HepG2 (cell line): Measurements from ENCODE around the gene RABGGTA. TPM values are rescaled to one million over a fixed set of nuclear protein-coding genes. Genes with fewer than 3 reads are reported as not detected.

ENCODE experiments used
- ATAC-seq: fragments of 200-7000 bp; cut with Tn5 transposase; 3 replicates; pipeline ENCODE4 v1.9.1; 2020; ENCODE audit warnings: mild to moderate bottlenecking, moderate library complexity
- BruUV-seq: library from RNA; stranded (reverse); fragments of 400-500 nt; replicated peaks from 2 replicates; lab custom pipeline; 2021; lab: Mats Ljungman, UMichigan
- CTCF ChIA-PET: fragments of 300-600 bp; formaldehyde crosslinking; extraction: SDS; loops from one replicate; lab custom pipeline; 2021; ENCODE audit warnings: low total read pairs, inconsistent platforms, low intra/inter-chr PET ratio; lab: Yijun Ruan, JAX
- POLR2A ChIA-PET: fragments of 350-600 bp; sonication (Branson Sonifier 250); formaldehyde crosslinking; loops from one replicate; lab custom pipeline; 2020; ENCODE audit warnings: antibody characterized with exemption, inconsistent platforms; lab: Yijun Ruan, JAX
- DNase-seq: peaks from one replicate; pipeline ENCODE4 v3.0.0-alpha.2; 2015; ENCODE audit warnings: low spot score
- FAIRE-seq: peaks from 3 replicates; lab custom pipeline; 2011; peaks lifted over from hg19 to GRCh38; lab: Jason Lieb, UNC
- H2AFZ ChIP-seq: one replicate; pipeline ENCODE4 v1.6.1; 2011; ENCODE audit warnings: low read length, inconsistent platforms
- H3K27ac ChIP-seq: fragments of 300-600 bp; 3 replicates; pipeline ENCODE4 v1.8.0; 2011; ENCODE audit warnings: mixed run types, mild to moderate bottlenecking, mixed read lengths, low read length, inconsistent platforms; ENCODE audit not compliant: insufficient read depth; ENCODE audit errors: extremely low read length
- H3K27me3 ChIP-seq, 2 experiments: fragments of 200-600 bp in 1 of 2; 2 replicates in 1 of 2; 3 replicates in 1 of 2; pipeline versions ENCODE4 v1.6.0 to v1.8.0; 2011; ENCODE audit warnings: low read length in 2 of 2, mild to moderate bottlenecking in 2 of 2, moderate library complexity in 2 of 2, inconsistent platforms in 1 of 2; ENCODE audit not compliant: insufficient read depth in 2 of 2, control insufficient read depth in 1 of 2
- H3K36me3 ChIP-seq, 2 experiments: fragments of 200-600 bp in 1 of 2; replicated peaks in 1 of 2; 2 replicates in 1 of 2; 3 replicates in 1 of 2; pipeline versions ENCODE4 v1.5.1 to v1.8.0; 2011; ENCODE audit warnings: low read length in 2 of 2, inconsistent platforms in 1 of 2; ENCODE audit not compliant: insufficient read depth in 2 of 2, control insufficient read depth in 1 of 2
- H3K4me1 ChIP-seq: 2 replicates; pipeline ENCODE4 v1.5.1; 2012; ENCODE audit warnings: low read length, inconsistent platforms; ENCODE audit not compliant: insufficient read depth
- H3K4me2 ChIP-seq: 2 replicates; pipeline ENCODE4 v1.6.0; 2011; ENCODE audit warnings: low read depth, low read length, inconsistent platforms
- H3K4me3 ChIP-seq, 3 experiments: fragments of 200-600 bp in 1 of 3; sonication (generic), shearing (Covaris generic) in 1 of 3; replicated peaks in 1 of 3; 2 replicates each; pipeline ENCODE4 v1.5.1; 2011 to 2016; ENCODE audit warnings: low read length in 3 of 3, inconsistent platforms in 2 of 3, low read depth in 2 of 3, mild to moderate bottlenecking in 2 of 3, control low read depth in 1 of 3, mixed read lengths in 1 of 3; ENCODE audit not compliant: insufficient read depth in 1 of 3
- H3K79me2 ChIP-seq: one replicate; pipeline ENCODE4 v1.6.1; 2011; ENCODE audit warnings: low read length, inconsistent platforms; ENCODE audit not compliant: insufficient read depth
- H3K9ac ChIP-seq: 2 replicates; pipeline ENCODE4 v1.6.0; 2011; ENCODE audit warnings: mild to moderate bottlenecking, low read depth, low read length, inconsistent platforms; ENCODE audit not compliant: insufficient read depth
- H3K9me3 ChIP-seq: 2 replicates; pipeline ENCODE4 v1.5.1; 2012; ENCODE audit warnings: mild to moderate bottlenecking, low read length
- H4K20me1 ChIP-seq: 2 replicates; pipeline ENCODE4 v1.6.0; 2011; ENCODE audit warnings: inconsistent platforms, mild to moderate bottlenecking, low read length, moderate library complexity; ENCODE audit not compliant: insufficient read depth
- BCL6 ChIP-seq: IDR thresholded peaks from 2 replicates; pipeline ENCODE4 v1.6.1; 2016; ENCODE audit warnings: missing genetic modification reagents, missing compliant biosample characterization
- CREB1 ChIP-seq, 2 experiments: fragments of 450-650 bp in 1 of 2; IDR thresholded peaks; 2 replicates each; pipeline ENCODE4 v1.6.1; 2016 to 2017; ENCODE audit warnings: control low read depth in 1 of 2, mild to moderate bottlenecking in 1 of 2, missing compliant biosample characterization in 1 of 2, missing genetic modification characterization in 1 of 2
- ELF1 ChIP-seq: sonication (generic); formaldehyde crosslinking; IDR thresholded peaks from 2 replicates; pipeline ENCODE4 v1.4.0; 2020; ENCODE audit warnings: missing genetic modification reagents
- EP300 ChIP-seq, 3 experiments: sonication (generic) in 1 of 3; formaldehyde crosslinking in 1 of 3; IDR thresholded peaks; 2 replicates each; pipeline versions ENCODE4 v1.5.1 to v1.6.1; 2011 to 2020; ENCODE audit warnings: low read depth in 2 of 3, low read length in 2 of 3, borderline replicate concordance in 1 of 3, improper control_type of control experiment in 1 of 3, mild to moderate bottlenecking in 1 of 3, missing genetic modification reagents in 1 of 3, moderate library complexity in 1 of 3
- FOSL1 ChIP-seq: sonication (generic); formaldehyde crosslinking; IDR thresholded peaks from 2 replicates; pipeline ENCODE4 v1.9.0; 2021; ENCODE audit warnings: missing genetic modification reagents, borderline replicate concordance
- FOSL2 ChIP-seq: sonication (generic); formaldehyde crosslinking; IDR thresholded peaks from 2 replicates; pipeline ENCODE4 v1.4.0; 2020; ENCODE audit warnings: missing genetic modification reagents
- KDM4B ChIP-seq: sonication (generic); formaldehyde crosslinking; IDR thresholded peaks from 2 replicates; pipeline ENCODE4 v1.4.0; 2020; ENCODE audit warnings: missing genetic modification reagents
- KLF13 ChIP-seq: sonication (generic); formaldehyde crosslinking; IDR thresholded peaks from 2 replicates; pipeline ENCODE4 v1.4.0; 2020; ENCODE audit warnings: mild to moderate bottlenecking, missing genetic modification reagents
- MIER2 ChIP-seq: IDR thresholded peaks from 2 replicates; pipeline ENCODE4 v1.6.1; 2016; ENCODE audit warnings: missing biosample characterization, missing genetic modification reagents
- NFE2 ChIP-seq: sonication (generic); formaldehyde crosslinking; IDR thresholded peaks from 2 replicates; pipeline ENCODE4 v1.4.0; 2020; ENCODE audit warnings: missing genetic modification reagents
- NFYC ChIP-seq: IDR thresholded peaks from 2 replicates; pipeline ENCODE4 v1.6.1; 2016; ENCODE audit warnings: missing genetic modification reagents, missing compliant biosample characterization
- PREB ChIP-seq: sonication (generic); formaldehyde crosslinking; IDR thresholded peaks from 2 replicates; pipeline ENCODE4 v1.4.0; 2020; ENCODE audit warnings: missing genetic modification reagents
- SIN3A ChIP-seq: IDR thresholded peaks from 2 replicates; pipeline ENCODE4 v1.6.1; 2011; ENCODE audit warnings: low read depth, mild to moderate bottlenecking, control low read depth, low read length, borderline replicate concordance
- TFDP1 ChIP-seq: IDR thresholded peaks from 2 replicates; pipeline ENCODE4 v1.6.1; 2016; ENCODE audit warnings: missing compliant biosample characterization, missing genetic modification reagents, borderline replicate concordance
- ZBTB42 ChIP-seq: sonication (generic); formaldehyde crosslinking; IDR thresholded peaks from 2 replicates; pipeline ENCODE4 v1.5.0; 2020; ENCODE audit warnings: mild to moderate bottlenecking, missing genetic modification reagents
- ZNF580 ChIP-seq: IDR thresholded peaks from 2 replicates; pipeline ENCODE4 v1.6.1; 2016; ENCODE audit warnings: low read depth, borderline replicate concordance
- ZNF703 ChIP-seq: sonication (generic); formaldehyde crosslinking; IDR thresholded peaks from 2 replicates; pipeline ENCODE4 v1.5.1; 2020; ENCODE audit warnings: missing genetic modification reagents, mild to moderate bottlenecking, moderate library complexity, borderline replicate concordance
- WGBS: methylation state at CpG from one replicate; pipeline ENCODE4 v1.1.6; 2017; ENCODE audit warnings: low lambda C conversion rate; 5-methylcytosine and 5-hydroxymethylcytosine counted together
- in situ Hi-C: cut with HindIII; loops from 2 replicates; pipeline ENCODE4 v1.10.0; 2017; ENCODE audit warnings: low pct_unique_long_range_greater_than_20kb; ENCODE audit not compliant: extremely low pct_ligation_motif_present
- intact Hi-C: fragments of 100-400 bp; cut with micrococcal nuclease; formaldehyde crosslinking; loops from one replicate; pipeline ENCODE4 v1.10.0; 2022; ENCODE audit not compliant: unreplicated experiment
- polyA plus RNA-seq, 8 experiments: library from polyadenylated mRNA; depleted of rRNA in 3 of 8; stranded (reverse) in 7 of 8; unstranded in 1 of 8; fragments of >200 nt; fragmentation: Illumina TruSeq in 4 of 8; extraction: Trizol in 4 of 8; gene quantifications; 2 replicates each; pipeline versions ENCODE4 v1.2.1 to v1.2.3, GENCODE V29; 2011 to 2016; ENCODE audit warnings: low read depth in 4 of 8, missing spikeins in 1 of 8, mixed read lengths in 1 of 8; ENCODE audit not compliant: insufficient read depth in 1 of 8
- total RNA-seq, 5 experiments: library from RNA; depleted of rRNA; stranded (reverse); fragments of >200 nt; fragmentation: Illumina TruSeq; extraction: Trizol; gene quantifications; 2 replicates each; pipeline ENCODE4 v1.2.3, GENCODE V29; 2016; ENCODE audit warnings: low read depth in 1 of 5
- TF ChIP-seq, protein P1 (sequence below): IDR thresholded peaks from 2 replicates; pipeline ENCODE4 v1.6.1; 2016
- TF ChIP-seq, protein P2 (sequence below): IDR thresholded peaks from 2 replicates; pipeline ENCODE4 v1.6.1; 2016; ENCODE audit warnings: missing genetic modification reagents, missing compliant biosample characterization

RABGGTA gene
- total and polyA plus RNA-seq, 2 of the 13 experiments (the other 11 are each of a cell fraction or from before 2014, with no cell fraction given) = 57.9 to 90.8 TPM

- Histone ChIP-seq H3K36me3 (no peaks in the 10 kb centered on the region), H3K27ac (no peak overlapping the region), H4K20me1 (no peaks in the 10 kb centered on the region), H2AFZ (no peak overlapping the region), H3K4me2 (no peak overlapping the region), H3K9me3 (no peaks in the 10 kb centered on the region), H3K27me3 (peaks cover 11 to 48% of the 10 kb centered on the region in 2 experiments; a peak in 4 of 5 replicates), H3K9ac (no peak overlapping the region), H3K79me2 (no peaks in the 10 kb centered on the region), H3K4me3 (no peak overlapping the region), H3K4me1 (peaks cover 37% of the 10 kb centered on the region)
- BruUV-seq = no TSS peak
- in situ Hi-C loops (no loop called here), intact Hi-C loops (no loop called here)
- ChIA-PET CTCF (interaction anchor here (1.5 to 2.4 kb wide), 2 partner anchors 20 to 119 kb away, joined by 4 to 7 read pairs; no protein-coding TSS in a partner anchor), POLR2A (interaction anchor here (1.2 to 3.5 kb wide), 9 partner anchors 9 to 176 kb away, joined by 4 to 57 read pairs (median 16); partner anchors contain the start of genes CBLN3, CIDEB, DHRS1 and EMC9)
- FAIRE-seq = peak; percentile 4
- 72% methylated on average over 3 of the region's 3 CpGs for WGBS
- DNase-seq = no peak
- no peak for ATAC-seq
- TF ChIP-seq EP300 (IDR thresholded peaks at IDR 0.05; ENCODE audit: low read depth in 2 of 2, low read length in 2 of 2) = no peak
- peak; percentile 45; the same call in 1 of the 2 replicates for TF ChIP-seq EP300 (CRISPR knock-in tag; IDR thresholded peaks at IDR 0.05; ENCODE audit: borderline replicate concordance)
- TF ChIP-seq, protein P1, sequence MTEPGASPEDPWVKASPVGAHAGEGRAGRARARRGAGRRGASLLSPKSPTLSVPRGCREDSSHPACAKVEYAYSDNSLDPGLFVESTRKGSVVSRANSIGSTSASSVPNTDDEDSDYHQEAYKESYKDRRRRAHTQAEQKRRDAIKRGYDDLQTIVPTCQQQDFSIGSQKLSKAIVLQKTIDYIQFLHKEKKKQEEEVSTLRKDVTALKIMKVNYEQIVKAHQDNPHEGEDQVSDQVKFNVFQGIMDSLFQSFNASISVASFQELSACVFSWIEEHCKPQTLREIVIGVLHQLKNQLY (CRISPR knock-in tag) = 0 out of 2 replicates have a peak, but pooled peaks have one; percentile 11
- no peak for TF ChIP-seq TFDP1 (CRISPR knock-in tag)
- TF ChIP-seq KLF13 (CRISPR knock-in tag) = no peak
- 0 out of 2 replicates have a peak, but pooled peaks have one; percentile 28 for TF ChIP-seq MIER2 (CRISPR knock-in tag)
- TF ChIP-seq NFE2 (CRISPR knock-in tag) = 0 out of 2 replicates have a peak, but pooled peaks have one; percentile 2
- TF ChIP-seq ZBTB42 (CRISPR knock-in tag) = no peak
- TF ChIP-seq PREB (CRISPR knock-in tag) = no peak
- TF ChIP-seq NFYC (CRISPR knock-in tag) = 0 out of 2 replicates have a peak, but pooled peaks have one; percentile 23
- 0 out of 2 replicates have a peak, but pooled peaks have one; percentile 21 for TF ChIP-seq SIN3A
- TF ChIP-seq CREB1 (IDR thresholded peaks at IDR 0.05) = 0 out of 2 replicates have a peak, but pooled peaks have one; percentile 35
- TF ChIP-seq CREB1 (CRISPR knock-in tag; IDR thresholded peaks at IDR 0.05) = no peak
- TF ChIP-seq BCL6 (CRISPR knock-in tag) = peak; percentile 53
- 0 out of 2 replicates have a peak, but pooled peaks have one; percentile 28 for TF ChIP-seq ZNF580 (CRISPR knock-in tag)
- 0 out of 2 replicates have a peak, but pooled peaks have one; percentile 26 for TF ChIP-seq FOSL1 (CRISPR knock-in tag)
- TF ChIP-seq KDM4B (CRISPR knock-in tag) = 0 out of 2 replicates have a peak, but pooled peaks have one; percentile 3
- 0 out of 2 replicates have a peak, but pooled peaks have one; percentile 9 for TF ChIP-seq ZNF703
- peak; percentile 65; the same call in 1 of the 2 replicates for TF ChIP-seq FOSL2 (CRISPR knock-in tag)
- TF ChIP-seq ELF1 (CRISPR knock-in tag) = peak; percentile 23; the same call in 1 of the 2 replicates
- TF ChIP-seq, protein P2, sequence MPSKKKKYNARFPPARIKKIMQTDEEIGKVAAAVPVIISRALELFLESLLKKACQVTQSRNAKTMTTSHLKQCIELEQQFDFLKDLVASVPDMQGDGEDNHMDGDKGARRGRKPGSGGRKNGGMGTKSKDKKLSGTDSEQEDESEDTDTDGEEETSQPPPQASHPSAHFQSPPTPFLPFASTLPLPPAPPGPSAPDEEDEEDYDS (CRISPR knock-in tag) = 0 out of 2 replicates have a peak, but pooled peaks have one; percentile 30
Observed at GRCh38 chr14:24317141-24317928, 45.9 kb upstream of the RABGGTA start.
